ENCODE measurements around the gene ESYT3. TPM values are rescaled to one million over a fixed set of nuclear protein-coding genes. Genes with fewer than 3 reads are reported as not detected.

ESYT3 gene
- total and polyA plus RNA-seq, 9 of the 15 experiments (the other 6 are each of a cell fraction or from before 2014, with no cell fraction given) = not detected

GRCh38 chr3:138507524-138507923 is 73.1 kb downstream of the ESYT3 start (continued):
- no peak for TF ChIP-seq STAT5A (IDR thresholded peaks at IDR 0.05; ENCODE audit: borderline replicate concordance, low read length)
- no peak for TF ChIP-seq ZNF639 (CRISPR knock-in tag; conservative IDR thresholded peaks at IDR 0.05 in 1 of 2, IDR thresholded peaks at IDR 0.05 in 1 of 2)
- TF ChIP-seq BDP1 (IDR thresholded peaks at IDR 0.05; ENCODE audit: insufficient read depth, insufficient read length) = no peak
- no peak for TF ChIP-seq ZNF175 (CRISPR knock-in tag; IDR thresholded peaks at IDR 0.05; ENCODE audit: low read depth)
- TF ChIP-seq KLF6 (CRISPR knock-in tag; IDR thresholded peaks at IDR 0.05; ENCODE audit: borderline replicate concordance) = no peak
- no peak for TF ChIP-seq SETDB1 (IDR thresholded peaks at IDR 0.05; ENCODE audit: low read length)
- no peak for TF ChIP-seq NR1H2 (CRISPR knock-in tag; IDR thresholded peaks at IDR 0.05)

GRCh38 chr3:138509586-138509985 is 75.2 kb downstream of the ESYT3 start:
- in situ Hi-C loops (cut with MboI) (no loop called here), intact Hi-C loops (cut with micrococcal nuclease) (no loop called here)
- Histone ChIP-seq H3K36me3 (ENCODE audit: control insufficient read depth, insufficient read depth, low read length) (0 out of 3 replicates have a peak, but pooled peaks cover 2% of the 10 kb centered on the region), H3K27ac (ENCODE audit: extremely low read depth, low read depth, low read length) (no peak overlapping the region), H3K4me1 (replicated peaks in 1 of 2; ENCODE audit: control insufficient read depth in 2 of 2, insufficient read depth in 2 of 2, low read length in 2 of 2) (no peaks in the 10 kb centered on the region), H3K4me3 (no peak overlapping the region), H2AFZ (ENCODE audit: low read depth, low read length) (no peak overlapping the region), H3K79me2 (ENCODE audit: control insufficient read depth, insufficient read depth, low read length) (no peaks in the 10 kb centered on the region), H3K9me3 (replicated peaks; ENCODE audit: control insufficient read depth, insufficient read depth, low read depth, low read length) (no peaks in the 10 kb centered on the region), H3K9ac (ENCODE audit: insufficient read depth in 1 of 2, low read depth in 2 of 2, low read length in 2 of 2) (no peak overlapping the region), H3K4me2 (ENCODE audit: insufficient read depth, low read length) (no peak overlapping the region), H3K9me1 (ENCODE audit: control insufficient read depth, insufficient read depth, low read length) (no peaks in the 10 kb centered on the region), H4K20me1 (replicated peaks; ENCODE audit: control insufficient read depth, insufficient read depth, low read length) (no peaks in the 10 kb centered on the region), H3K27me3 (ENCODE audit: control insufficient read depth in 2 of 2, insufficient read depth in 2 of 2, low read length in 2 of 2) (no peaks in the 10 kb centered on the region)
- DNase-seq (ENCODE audit: extremely low read depth in 1 of 4, low spot score in 3 of 4) = no peak
- ChIA-PET CTCF (ENCODE audit: low intra/inter-chr PET ratio) (no interaction called here), POLR2A (interaction anchor here (0.7 kb wide), 1 partner anchor 924 kb away, joined by 3 read pairs; no protein-coding TSS in a partner anchor)
- 88% methylated on average over 2 of the region's 2 CpGs for WGBS (ENCODE audit: insufficient coverage, low coverage, missing lambda C conversion rate)
- ATAC-seq = no peak
- FAIRE-seq = no peak
- no TSS peak for BruUV-seq (replicated peaks)
- no peak for TF ChIP-seq SUPT5H (IDR thresholded peaks at IDR 0.05)
- no peak for TF ChIP-seq PBX2 (CRISPR knock-in tag; IDR thresholded peaks at IDR 0.05; ENCODE audit: low read depth)
- TF ChIP-seq PBX2 (tag; conservative IDR thresholded peaks at IDR 0.05; ENCODE audit: low read depth) = no peak
- TF ChIP-seq SREBF2 (CRISPR knock-in tag; IDR thresholded peaks at IDR 0.05) = no peak
- no peak for TF ChIP-seq ZNF551 (CRISPR knock-in tag; IDR thresholded peaks at IDR 0.05)
- no peak for TF ChIP-seq HMGN3 (IDR thresholded peaks at IDR 0.05; ENCODE audit: borderline replicate concordance, extremely low read depth, insufficient read length, low read depth, low read length)
- TF ChIP-seq TSC22D4 (tag; IDR thresholded peaks at IDR 0.05) = no peak
- no peak for TF ChIP-seq ZNF76 (CRISPR knock-in tag; IDR thresholded peaks at IDR 0.05; ENCODE audit: borderline replicate concordance)
- TF ChIP-seq SNIP1 (IDR thresholded peaks at IDR 0.05; ENCODE audit: low read depth) = no peak
- TF ChIP-seq CREB5 (CRISPR knock-in tag; IDR thresholded peaks at IDR 0.05) = no peak

All from K562 (cell line).